ENCODE measurements around the gene SCAMP5.

SCAMP5 gene

GRCh38 chr15:75037685-75038084 is 42.3 kb downstream of the SCAMP5 start:
- DNase-seq (ENCODE audit: low spot score) (no peak), ATAC-seq (ENCODE audit: low read depth) (no peak)
- Histone ChIP-seq H3K4me3 (ENCODE audit: severe bottlenecking) (no peak overlapping the region), H3K9me3 (ENCODE audit: severe bottlenecking) (no peaks in the 10 kb centered on the region), H3K27me3 (ENCODE audit: insufficient read depth, poor library complexity, severe bottlenecking) (no peaks in the 10 kb centered on the region), H3K27ac (ENCODE audit: poor library complexity, severe bottlenecking) (no peak overlapping the region), H3K4me1 (ENCODE audit: insufficient read depth, poor library complexity, severe bottlenecking) (peaks cover 19% of the 10 kb centered on the region), H3K36me3 (ENCODE audit: low read depth) (peaks cover 4% of the 10 kb centered on the region)
- no peak for TF ChIP-seq CTCF (IDR thresholded peaks at IDR 0.05; ENCODE audit: poor library complexity, severe bottlenecking)

- peaks cover 5% of the 10 kb centered on the region for H3K36me3 ChIP-seq (ENCODE audit: low read depth)
- H3K4me3 ChIP-seq (ENCODE audit: severe bottlenecking) = no peak overlapping the region
- H3K4me1 ChIP-seq (ENCODE audit: insufficient read depth, poor library complexity, severe bottlenecking) = peaks cover 19% of the 10 kb centered on the region
- H3K9me3 ChIP-seq (ENCODE audit: severe bottlenecking) = no peaks in the 10 kb centered on the region
- DNase-seq (ENCODE audit: low spot score) (no peak), ATAC-seq (ENCODE audit: low read depth) (no peak)
- no peak for TF ChIP-seq CTCF (IDR thresholded peaks at IDR 0.05; ENCODE audit: poor library complexity, severe bottlenecking)
- H3K27me3 ChIP-seq (ENCODE audit: insufficient read depth, poor library complexity, severe bottlenecking) = no peaks in the 10 kb centered on the region
- H3K27ac ChIP-seq (ENCODE audit: poor library complexity, severe bottlenecking) = no peak overlapping the region
Measured at GRCh38 chr15:75038231-75038630, 42.9 kb downstream of the SCAMP5 start.

- no peaks in the 10 kb centered on the region for H3K9me3 ChIP-seq (ENCODE audit: severe bottlenecking)
- ATAC-seq (ENCODE audit: low read depth) (peak; percentile 11; the same call in 2 of the 3 replicates), DNase-seq (ENCODE audit: low spot score) (no peak)
- H3K27ac ChIP-seq (ENCODE audit: poor library complexity, severe bottlenecking) = no peak overlapping the region
- peaks cover 5% of the 10 kb centered on the region for H3K36me3 ChIP-seq (ENCODE audit: low read depth)
- H3K4me3 ChIP-seq (ENCODE audit: severe bottlenecking) = no peak overlapping the region
- TF ChIP-seq CTCF (IDR thresholded peaks at IDR 0.05; ENCODE audit: poor library complexity, severe bottlenecking) = peak; percentile 23
- no peaks in the 10 kb centered on the region for H3K27me3 ChIP-seq (ENCODE audit: insufficient read depth, poor library complexity, severe bottlenecking)
- H3K4me1 ChIP-seq (ENCODE audit: insufficient read depth, poor library complexity, severe bottlenecking) = peaks cover 12% of the 10 kb centered on the region
Measured at GRCh38 chr15:75042730-75043508, 47.6 kb downstream of the SCAMP5 start.

GRCh38 chr15:75043509-75044257 is 48.3 kb downstream of the SCAMP5 start:
- Histone ChIP-seq H3K36me3 (ENCODE audit: low read depth) (peaks cover 10% of the 10 kb centered on the region; the same call in 1 of the 2 replicates), H3K9me3 (ENCODE audit: severe bottlenecking) (no peaks in the 10 kb centered on the region), H3K4me3 (ENCODE audit: severe bottlenecking) (no peak overlapping the region), H3K27ac (ENCODE audit: poor library complexity, severe bottlenecking) (no peak overlapping the region), H3K4me1 (ENCODE audit: insufficient read depth, poor library complexity, severe bottlenecking) (peaks cover 12% of the 10 kb centered on the region), H3K27me3 (ENCODE audit: insufficient read depth, poor library complexity, severe bottlenecking) (no peaks in the 10 kb centered on the region)
- peak; percentile 71 for DNase-seq (ENCODE audit: low spot score)
- ATAC-seq (ENCODE audit: low read depth) = no peak
- no peak for TF ChIP-seq CTCF (IDR thresholded peaks at IDR 0.05; ENCODE audit: poor library complexity, severe bottlenecking)
